Osteoblast (primary cell): Measurements from ENCODE around the gene NAGS. TPM values are rescaled to one million over a fixed set of nuclear protein-coding genes. Genes with fewer than 3 reads are reported as not detected.
"Not testable (repeated sequence)": the region's sequence is repeated elsewhere in the genome, so short reads cannot be mapped to it uniquely, and the experiment has no call there.

Experiments used
- DNase-seq: peaks from one replicate; pipeline ENCODE4 v3.0.0; 2011; ENCODE audit warnings: low spot score, mixed read lengths; ENCODE audit not compliant: insufficient read length; ENCODE audit errors: missing footprints
- H2AFZ ChIP-seq: 2 replicates; pipeline ENCODE4 v1.6.0; 2011; ENCODE audit warnings: mild to moderate bottlenecking, low read length
- H3K27ac ChIP-seq: 2 replicates; pipeline ENCODE4 v1.5.1; 2011; ENCODE audit warnings: mild to moderate bottlenecking, low read depth, low read length, moderate library complexity
- H3K27me3 ChIP-seq: 2 replicates; pipeline ENCODE4 v1.6.0; 2012; ENCODE audit warnings: mild to moderate bottlenecking, control low read depth, inconsistent platforms, low read length, moderate library complexity; ENCODE audit not compliant: insufficient read depth
- H3K36me3 ChIP-seq: 2 replicates; pipeline ENCODE4 v1.5.1; 2011; ENCODE audit warnings: mild to moderate bottlenecking, low read length, control low read depth, moderate library complexity; ENCODE audit not compliant: insufficient read depth
- H3K4me1 ChIP-seq: 2 replicates; pipeline ENCODE4 v1.5.1; 2011; ENCODE audit warnings: mild to moderate bottlenecking, low read length, control low read depth, moderate library complexity; ENCODE audit not compliant: insufficient read depth
- H3K4me2 ChIP-seq: 2 replicates; pipeline ENCODE4 v1.6.0; 2011; ENCODE audit warnings: mild to moderate bottlenecking, low read length; ENCODE audit not compliant: insufficient read depth
- H3K4me3 ChIP-seq: fragments of 200-600 bp; sonication (generic); 3 replicates; pipeline ENCODE4 v1.5.1; 2012; ENCODE audit warnings: mild to moderate bottlenecking, low read length, inconsistent platforms; ENCODE audit not compliant: insufficient read depth
- H3K79me2 ChIP-seq: 2 replicates; pipeline ENCODE4 v1.6.0; 2012; ENCODE audit warnings: mild to moderate bottlenecking, low read length, control low read depth, inconsistent platforms; ENCODE audit not compliant: insufficient read depth
- H3K9me3 ChIP-seq: 2 replicates; pipeline ENCODE4 v1.5.1; 2011; ENCODE audit warnings: low read depth, low read length, control low read depth
- H4K20me1 ChIP-seq: 2 replicates; pipeline ENCODE4 v1.6.0; 2012; ENCODE audit warnings: mild to moderate bottlenecking, low read length, control low read depth; ENCODE audit not compliant: insufficient read depth
- CTCF ChIP-seq: IDR thresholded peaks from 2 replicates; pipeline ENCODE4 v1.5.1; 2011; ENCODE audit warnings: mild to moderate bottlenecking, low read depth, low read length, moderate library complexity; ENCODE audit errors: extremely low read depth
- total RNA-seq: library from RNA; depleted of rRNA; stranded (reverse); fragments of >200 nt; gene quantifications from 2 replicates; pipeline ENCODE4 v1.2.3, GENCODE V29; 2012

The NAGS gene
- total RNA-seq, 1 donor = 0.36 TPM

GRCh38 chr17:44029736-44030135, 25.3 kb downstream of the NAGS start:
- H3K36me3 ChIP-seq = peaks cover 53% of the 10 kb centered on the region
- no peak overlapping the region for H3K4me2 ChIP-seq
- TF ChIP-seq CTCF = no peak
- H3K27me3 ChIP-seq = no peaks in the 10 kb centered on the region
- no peaks in the 10 kb centered on the region for H3K9me3 ChIP-seq
- H3K4me1 ChIP-seq = no peaks in the 10 kb centered on the region
- H4K20me1 ChIP-seq = peaks cover 3% of the 10 kb centered on the region
- DNase-seq = peak; percentile 36
- H3K27ac ChIP-seq = no peak overlapping the region
- no peak overlapping the region for H2AFZ ChIP-seq
- H3K4me3 ChIP-seq = no peak overlapping the region
- H3K79me2 ChIP-seq = peaks cover 5% of the 10 kb centered on the region

- peak; percentile 37 for DNase-seq
- Histone ChIP-seq H3K4me1 (no peaks in the 10 kb centered on the region), H3K4me3 (no peak overlapping the region), H3K79me2 (peaks cover 5% of the 10 kb centered on the region), H2AFZ (no peak overlapping the region), H3K27me3 (no peaks in the 10 kb centered on the region), H3K9me3 (no peaks in the 10 kb centered on the region), H3K4me2 (no peak overlapping the region), H3K36me3 (peaks cover 53% of the 10 kb centered on the region), H4K20me1 (peaks cover 3% of the 10 kb centered on the region), H3K27ac (no peak overlapping the region)
- TF ChIP-seq CTCF = no peak
Measured at GRCh38 chr17:44030482-44030881, 26.1 kb downstream of the NAGS start.

GRCh38 chr17:44033861-44034408, 29.5 kb downstream of the NAGS start:
- DNase-seq = peak; percentile 52
- H3K9me3 ChIP-seq = no peaks in the 10 kb centered on the region
- H3K27me3 ChIP-seq = no peaks in the 10 kb centered on the region
- no peak for TF ChIP-seq CTCF
- H4K20me1 ChIP-seq = peaks cover 5% of the 10 kb centered on the region
- H3K4me1 ChIP-seq = no peaks in the 10 kb centered on the region
- peaks cover 62% of the 10 kb centered on the region for H3K36me3 ChIP-seq
- H3K27ac ChIP-seq = no peak overlapping the region
- no peak overlapping the region for H2AFZ ChIP-seq
- H3K4me2 ChIP-seq = no peak overlapping the region
- peaks cover 19% of the 10 kb centered on the region for H3K79me2 ChIP-seq
- H3K4me3 ChIP-seq = no peak overlapping the region

- H2AFZ ChIP-seq, H3K4me2 ChIP-seq, H3K27ac ChIP-seq, H3K4me1 ChIP-seq, DNase-seq, H3K27me3 ChIP-seq, H3K9me3 ChIP-seq, H3K4me3 ChIP-seq, H4K20me1 ChIP-seq: not testable (repeated sequence)
- Histone ChIP-seq H3K36me3 (peaks cover 56% of the 10 kb centered on the region), H3K79me2 (peaks cover 19% of the 10 kb centered on the region)
Measured at GRCh38 chr17:44034688-44035087, 30.3 kb downstream of the NAGS start.
